ENCODE data around the gene DEK. TPM values are rescaled to one million over a fixed set of nuclear protein-coding genes. Genes with fewer than 3 reads are reported as not detected.

Gene DEK
- total and polyA plus RNA-seq, 8 donors, result 13.8 to 34.1 (median 26.0) TPM

DNA sequence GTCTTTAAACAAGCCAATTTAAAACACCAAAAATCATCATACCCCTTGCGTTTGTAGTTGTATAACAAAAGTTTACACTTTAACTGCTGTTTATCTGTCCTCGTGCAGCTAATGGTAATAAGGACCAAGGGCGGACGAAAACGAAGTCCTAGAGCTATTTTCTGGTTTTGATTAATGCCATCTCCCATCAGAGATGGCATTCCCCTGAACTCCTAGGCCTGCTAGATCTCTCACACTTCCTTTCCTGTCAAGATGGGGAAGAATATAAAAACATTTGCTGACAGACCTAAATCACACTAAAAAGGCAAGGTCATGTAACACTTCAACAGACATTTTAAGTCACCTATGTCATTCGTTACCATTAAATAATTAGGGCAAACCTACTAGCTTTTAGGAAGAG lies 9.5 kb downstream of the DEK start:
- H3K36me3 ChIP-seq, result peaks cover 0 to 47% (median 18%) of the 10 kb centered on the region in 3 donors
- no peaks in the 10 kb centered on the region for H3K27me3 ChIP-seq
- H3K4me1 ChIP-seq, result no peaks in the 10 kb centered on the region
- no peak for ATAC-seq
- intact Hi-C loops (cut with DNase I), result no loop called here
- no peaks in the 10 kb centered on the region for H3K9me3 ChIP-seq
- no peak overlapping the region for H3K27ac ChIP-seq
- H3K4me3 ChIP-seq, result no peak overlapping the region
- no peak for FAIRE-seq
- TF ChIP-seq, protein P1, sequence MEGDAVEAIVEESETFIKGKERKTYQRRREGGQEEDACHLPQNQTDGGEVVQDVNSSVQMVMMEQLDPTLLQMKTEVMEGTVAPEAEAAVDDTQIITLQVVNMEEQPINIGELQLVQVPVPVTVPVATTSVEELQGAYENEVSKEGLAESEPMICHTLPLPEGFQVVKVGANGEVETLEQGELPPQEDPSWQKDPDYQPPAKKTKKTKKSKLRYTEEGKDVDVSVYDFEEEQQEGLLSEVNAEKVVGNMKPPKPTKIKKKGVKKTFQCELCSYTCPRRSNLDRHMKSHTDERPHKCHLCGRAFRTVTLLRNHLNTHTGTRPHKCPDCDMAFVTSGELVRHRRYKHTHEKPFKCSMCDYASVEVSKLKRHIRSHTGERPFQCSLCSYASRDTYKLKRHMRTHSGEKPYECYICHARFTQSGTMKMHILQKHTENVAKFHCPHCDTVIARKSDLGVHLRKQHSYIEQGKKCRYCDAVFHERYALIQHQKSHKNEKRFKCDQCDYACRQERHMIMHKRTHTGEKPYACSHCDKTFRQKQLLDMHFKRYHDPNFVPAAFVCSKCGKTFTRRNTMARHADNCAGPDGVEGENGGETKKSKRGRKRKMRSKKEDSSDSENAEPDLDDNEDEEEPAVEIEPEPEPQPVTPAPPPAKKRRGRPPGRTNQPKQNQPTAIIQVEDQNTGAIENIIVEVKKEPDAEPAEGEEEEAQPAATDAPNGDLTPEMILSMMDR (IDR thresholded peaks at IDR 0.05), result no peak
- WGBS, 2 donors, result 90% methylated on average over 6 of the region's 6 CpGs
- no peak for DNase-seq

DNA sequence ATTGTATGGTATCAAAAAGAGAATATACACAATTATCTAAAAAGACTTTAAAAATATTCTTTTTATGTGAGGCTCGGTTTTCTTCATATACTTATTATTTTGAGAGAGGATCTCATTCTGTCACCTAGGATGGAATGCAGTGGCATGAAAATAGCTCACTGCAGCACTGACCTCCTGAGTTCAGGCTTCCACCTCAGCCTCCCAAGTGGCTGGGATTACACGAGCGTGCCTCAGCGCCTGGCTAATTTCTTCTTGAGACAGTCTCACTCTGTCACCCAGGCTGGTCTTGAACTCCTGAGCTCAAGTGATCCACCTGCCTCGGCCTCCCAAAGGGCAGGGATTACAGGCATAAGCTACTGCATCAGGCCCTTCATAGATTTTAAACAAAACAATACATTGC lies 10.7 kb downstream of the DEK start:
- Histone ChIP-seq H3K4me3 (no peak overlapping the region), H3K27ac (no peak overlapping the region)
- 93% methylated on average over 5 of the region's 5 CpGs for WGBS, 2 donors

DNA sequence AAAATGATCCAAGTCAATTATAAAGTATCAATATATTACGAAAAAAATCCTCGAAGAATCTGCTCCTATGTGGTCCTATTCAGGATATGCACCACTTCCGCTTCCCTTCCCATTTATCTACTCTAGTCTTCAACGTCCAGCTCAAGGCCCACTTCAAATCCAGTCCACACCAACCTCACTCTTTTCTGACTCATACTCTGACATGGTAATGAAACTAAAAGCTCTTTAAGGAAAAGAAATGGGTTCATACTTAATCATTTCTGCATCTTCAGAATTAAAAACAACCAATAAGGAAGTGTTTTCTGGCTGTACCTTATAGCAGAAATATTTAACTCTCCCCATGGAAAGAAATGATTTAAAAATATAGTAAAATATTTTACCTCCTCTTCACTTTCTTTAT lies 15.1 kb downstream of the DEK start:
- TF ChIP-seq, protein P1 (IDR thresholded peaks at IDR 0.05), result no peak
- Histone ChIP-seq H3K4me1 (no peaks in the 10 kb centered on the region), H3K27me3 (no peaks in the 10 kb centered on the region), H3K4me3 (no peak overlapping the region), H3K27ac (no peak overlapping the region), H3K9me3 (no peaks in the 10 kb centered on the region), H3K36me3 (peaks cover 0 to 61% (median 0%) of the 10 kb centered on the region in 3 donors)
- 91 to 92% methylated on average over 4 of the region's 4 CpGs for WGBS, 2 donors
- ATAC-seq (no peak), FAIRE-seq (no peak), DNase-seq (no peak)
- intact Hi-C loops (cut with DNase I), result no loop called here

More for the DNA sequence above, 10.7 kb downstream of the DEK start:
- Histone ChIP-seq H3K4me1 (no peaks in the 10 kb centered on the region), H3K36me3 (peaks cover 0 to 57% (median 18%) of the 10 kb centered on the region in 3 donors), H3K27me3 (no peaks in the 10 kb centered on the region), H3K9me3 (no peaks in the 10 kb centered on the region)
- ATAC-seq (no peak), DNase-seq (no peak), FAIRE-seq (no peak)
- TF ChIP-seq, protein P1 (IDR thresholded peaks at IDR 0.05), result no peak
- intact Hi-C loops (cut with DNase I), result no loop called here

DNA sequence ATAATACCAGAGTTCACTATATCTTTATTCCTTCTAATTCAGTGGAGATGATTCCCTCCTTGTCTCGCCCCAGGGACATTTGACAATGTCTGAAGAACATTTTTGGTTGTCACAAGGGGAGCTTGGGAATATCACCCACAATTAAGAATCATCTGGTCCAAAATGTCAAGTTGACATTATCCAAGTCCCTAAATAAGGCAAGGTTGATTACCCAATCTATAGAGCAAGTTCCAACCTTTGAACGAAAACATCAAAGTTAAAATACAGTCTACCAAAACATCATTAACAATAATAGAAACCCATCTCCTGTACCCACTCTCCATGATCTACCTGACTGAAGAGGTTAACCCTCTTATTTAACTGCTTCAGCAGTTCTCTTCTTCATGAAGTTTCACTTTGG lies 15.6 kb downstream of the DEK start:
- Histone ChIP-seq H3K9me3 (no peaks in the 10 kb centered on the region), H3K27ac (no peak overlapping the region), H3K36me3 (peaks cover 0 to 60% (median 0%) of the 10 kb centered on the region in 3 donors), H3K27me3 (no peaks in the 10 kb centered on the region), H3K4me3 (no peak overlapping the region), H3K4me1 (no peaks in the 10 kb centered on the region)
- WGBS, 2 donors, result 92 to 97% methylated on average over 2 of the region's 2 CpGs
- TF ChIP-seq, protein P1 (IDR thresholded peaks at IDR 0.05), result no peak
- ATAC-seq, result no peak
- intact Hi-C loops (cut with DNase I), result no loop called here
- DNase-seq, result no peak
- no peak for FAIRE-seq

DNA sequence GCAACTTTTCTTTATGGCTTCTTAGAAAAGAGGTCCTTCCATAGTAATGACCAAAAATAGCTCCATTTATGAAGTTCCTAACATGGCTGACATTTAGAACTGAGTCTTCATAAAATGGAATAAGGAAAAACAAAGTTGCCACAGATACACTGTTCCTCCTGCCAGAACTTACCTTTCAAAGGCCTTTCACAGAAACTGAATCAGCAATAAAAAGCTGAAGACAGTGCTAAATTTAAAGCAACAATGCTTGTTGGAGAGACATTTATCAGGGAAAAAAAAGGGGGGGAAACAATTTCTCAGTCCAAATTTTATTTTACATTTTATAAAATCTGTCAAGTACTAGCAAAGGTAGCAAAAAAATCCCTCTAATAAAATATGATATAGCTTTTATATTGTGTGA lies 17.3 kb downstream of the DEK start:
- Histone ChIP-seq H3K4me3 (no peak overlapping the region), H3K27ac (no peak overlapping the region), H3K9me3 (no peaks in the 10 kb centered on the region), H3K36me3 (peaks cover 0 to 61% (median 5%) of the 10 kb centered on the region in 3 donors), H3K27me3 (no peaks in the 10 kb centered on the region), H3K4me1 (no peaks in the 10 kb centered on the region)
- ATAC-seq (no peak), FAIRE-seq (no peak), DNase-seq (no peak)
- TF ChIP-seq, protein P1 (IDR thresholded peaks at IDR 0.05), result no peak
- intact Hi-C loops (cut with DNase I), result no loop called here

All from pancreas (tissue), 10 donors.